HepG2 (cell line): ENCODE measurements around the gene LAMC3. TPM values are rescaled to one million over a fixed set of nuclear protein-coding genes. Genes with fewer than 3 reads are reported as not detected.

Experiments used
- ARID2 ChIP-seq: sonication (generic); formaldehyde crosslinking; IDR thresholded peaks from 2 replicates; pipeline ENCODE4 v1.8.1; 2022; ENCODE audit warnings: mild to moderate bottlenecking, missing genetic modification reagents, borderline replicate concordance
- CENPX ChIP-seq: sonication (generic); formaldehyde crosslinking; IDR thresholded peaks from 2 replicates; pipeline ENCODE4 v1.9.0; 2021; ENCODE audit warnings: mild to moderate bottlenecking, missing genetic modification reagents, moderate library complexity
- CREM ChIP-seq, 2 experiments: sonication (generic) in 1 of 2; formaldehyde crosslinking in 1 of 2; IDR thresholded peaks; 2 replicates each; pipeline versions ENCODE4 v1.4.0 to v1.6.1; 2016 to 2020; ENCODE audit warnings: antibody characterized with exemption in 1 of 2, mild to moderate bottlenecking in 1 of 2, missing genetic modification reagents in 1 of 2
- EP300 ChIP-seq, 3 experiments: sonication (generic) in 1 of 3; formaldehyde crosslinking in 1 of 3; IDR thresholded peaks; 2 replicates each; pipeline versions ENCODE4 v1.5.1 to v1.6.1; 2011 to 2020; ENCODE audit warnings: low read depth in 2 of 3, low read length in 2 of 3, borderline replicate concordance in 1 of 3, improper control_type of control experiment in 1 of 3, mild to moderate bottlenecking in 1 of 3, missing genetic modification reagents in 1 of 3, moderate library complexity in 1 of 3
- FOXO1 ChIP-seq: sonication (generic); formaldehyde crosslinking; IDR thresholded peaks from 2 replicates; pipeline ENCODE4 v1.4.0; 2020; ENCODE audit warnings: missing genetic modification reagents
- GATA4 ChIP-seq: sonication (generic); IDR thresholded peaks from 2 replicates; pipeline ENCODE4 v1.6.1; 2016; ENCODE audit warnings: antibody characterized with exemption, low read depth, borderline replicate concordance
- HOXD1 ChIP-seq: sonication (generic); formaldehyde crosslinking; IDR thresholded peaks from 2 replicates; pipeline ENCODE4 v1.5.0; 2020; ENCODE audit warnings: missing genetic modification reagents
- IKZF1 ChIP-seq: fragments of 450-650 bp; IDR thresholded peaks from 2 replicates; pipeline ENCODE4 v1.7.1; 2016
- KDM2A ChIP-seq: sonication (generic); formaldehyde crosslinking; IDR thresholded peaks from 2 replicates; pipeline ENCODE4 v1.4.0; 2020; ENCODE audit warnings: low read depth, missing genetic modification reagents, borderline replicate concordance
- KLF11 ChIP-seq: IDR thresholded peaks from 2 replicates; pipeline ENCODE4 v1.6.1; 2016; ENCODE audit warnings: missing compliant biosample characterization
- MAF1 ChIP-seq: sonication (generic); formaldehyde crosslinking; IDR thresholded peaks from 2 replicates; pipeline ENCODE4 v1.5.0; 2020; ENCODE audit warnings: missing genetic modification reagents, borderline replicate concordance
- MEF2D ChIP-seq: sonication (generic); formaldehyde crosslinking; IDR thresholded peaks from 2 replicates; pipeline ENCODE4 v1.5.1; 2020; ENCODE audit warnings: mild to moderate bottlenecking, missing genetic modification reagents
- NFIB ChIP-seq: sonication (generic); formaldehyde crosslinking; IDR thresholded peaks from 2 replicates; pipeline ENCODE4 v1.9.0; 2021; ENCODE audit warnings: missing genetic modification reagents, mild to moderate bottlenecking, borderline replicate concordance
- NR2F1 ChIP-seq, 2 experiments: fragments of 450-650 bp in 1 of 2; formaldehyde crosslinking in 1 of 2; IDR thresholded peaks; 2 replicates each; pipeline versions ENCODE4 v1.5.0 to v1.6.1; 2016 to 2020; ENCODE audit warnings: mild to moderate bottlenecking in 1 of 2, missing compliant biosample characterization in 1 of 2, missing genetic modification reagents in 1 of 2, moderate library complexity in 1 of 2
- PHF5A ChIP-seq: IDR thresholded peaks from one replicate; pipeline ENCODE4 v1.6.1; 2018; ENCODE audit warnings: low read depth, missing genetic modification reagents; ENCODE audit not compliant: unreplicated experiment
- POLR2A ChIP-seq, 2 experiments: IDR thresholded peaks; 2 replicates each; pipeline ENCODE4 v1.6.1; 2011; ENCODE audit warnings: low read depth in 2 of 2, low read length in 2 of 2, mild to moderate bottlenecking in 1 of 2, moderate library complexity in 1 of 2; ENCODE audit not compliant: insufficient read depth in 1 of 2
- SMARCC2 ChIP-seq: fragments of 450-650 bp; IDR thresholded peaks from 2 replicates; pipeline ENCODE4 v1.6.1; 2017; ENCODE audit warnings: antibody characterized with exemption, mild to moderate bottlenecking
- SNAI1 ChIP-seq: sonication (generic); formaldehyde crosslinking; IDR thresholded peaks from 2 replicates; pipeline ENCODE4 v1.5.0; 2020; ENCODE audit warnings: mild to moderate bottlenecking, missing genetic modification reagents, borderline replicate concordance
- SYNCRIP ChIP-seq: fragments of 200-400 bp; formaldehyde crosslinking; IDR thresholded peaks from 2 replicates; pipeline ENCODE4 v1.6.1; 2018; ENCODE audit warnings: mild to moderate bottlenecking, low read depth, low read length; ENCODE audit not compliant: insufficient read depth
- ZNF230 ChIP-seq: sonication (generic); formaldehyde crosslinking; IDR thresholded peaks from 2 replicates; pipeline ENCODE4 v1.4.0; 2020; ENCODE audit warnings: mild to moderate bottlenecking, missing genetic modification reagents
- ZNF543 ChIP-seq: sonication (generic); formaldehyde crosslinking; IDR thresholded peaks from 2 replicates; pipeline ENCODE4 v1.4.0; 2020; ENCODE audit warnings: mild to moderate bottlenecking, missing genetic modification reagents
- ZNF598 ChIP-seq: sonication (generic); formaldehyde crosslinking; IDR thresholded peaks from 2 replicates; pipeline ENCODE4 v1.5.1; 2020; ENCODE audit warnings: mild to moderate bottlenecking, missing genetic modification reagents, borderline replicate concordance
- ZNF724P ChIP-seq: sonication (generic); formaldehyde crosslinking; IDR thresholded peaks from 2 replicates; pipeline ENCODE4 v1.8.0; 2022; ENCODE audit warnings: missing genetic modification reagents, borderline replicate concordance
- ZSCAN22 ChIP-seq: sonication (generic); formaldehyde crosslinking; IDR thresholded peaks from 2 replicates; pipeline ENCODE4 v1.4.0; 2020; ENCODE audit warnings: mild to moderate bottlenecking, missing genetic modification reagents
- polyA plus RNA-seq, 8 experiments: library from polyadenylated mRNA; depleted of rRNA in 3 of 8; stranded (reverse) in 7 of 8; unstranded in 1 of 8; fragments of >200 nt; fragmentation: Illumina TruSeq in 4 of 8; extraction: Trizol in 4 of 8; gene quantifications; 2 replicates each; pipeline versions ENCODE4 v1.2.1 to v1.2.3, GENCODE V29; 2011 to 2016; ENCODE audit warnings: low read depth in 4 of 8, missing spikeins in 1 of 8, mixed read lengths in 1 of 8; ENCODE audit not compliant: insufficient read depth in 1 of 8
- total RNA-seq, 5 experiments: library from RNA; depleted of rRNA; stranded (reverse); fragments of >200 nt; fragmentation: Illumina TruSeq; extraction: Trizol; gene quantifications; 2 replicates each; pipeline ENCODE4 v1.2.3, GENCODE V29; 2016; ENCODE audit warnings: low read depth in 1 of 5
- TF ChIP-seq, protein P1 (sequence below): sonication (generic); formaldehyde crosslinking; IDR thresholded peaks from 2 replicates; pipeline ENCODE4 v1.4.0; 2020; ENCODE audit warnings: missing genetic modification reagents
- TF ChIP-seq, protein P2 (sequence below): sonication (generic); formaldehyde crosslinking; IDR thresholded peaks from 2 replicates; pipeline ENCODE4 v1.4.0; 2020; ENCODE audit warnings: missing genetic modification reagents
- TF ChIP-seq, protein P3 (sequence below), 2 experiments: sonication (generic) in 1 of 2; formaldehyde crosslinking in 1 of 2; IDR thresholded peaks; 2 replicates each; pipeline versions ENCODE4 v1.4.0 to v1.6.1; 2018 to 2020; ENCODE audit warnings: missing genetic modification reagents in 2 of 2, borderline replicate concordance in 1 of 2, low read depth in 1 of 2, mild to moderate bottlenecking in 1 of 2, missing biosample characterization in 1 of 2

LAMC3 gene
- total and polyA plus RNA-seq, 2 of the 13 experiments (the other 11 are each of a cell fraction or from before 2014, with no cell fraction given): 0.07 to 0.57 TPM

DNA sequence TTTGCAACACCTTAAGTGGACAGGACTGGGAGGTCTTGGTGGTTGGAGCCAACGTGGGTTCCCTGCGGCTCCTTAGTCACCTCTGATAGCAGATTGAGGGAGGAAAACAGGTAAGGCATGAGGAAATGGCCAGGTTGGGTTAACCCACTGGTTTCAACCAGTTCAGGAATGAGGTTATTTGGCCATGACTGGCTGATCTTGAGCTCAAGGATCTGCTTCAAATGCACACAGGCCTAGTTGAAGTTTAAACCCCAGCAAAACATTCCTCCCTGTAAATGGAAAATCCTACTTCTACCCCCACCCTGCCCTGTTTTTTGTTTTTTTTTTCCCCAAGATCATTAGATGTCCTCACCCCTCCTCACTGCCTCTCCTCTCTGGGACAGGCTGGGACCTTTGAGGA lies 113.2 kb downstream of the LAMC3 start (continued):
- TF ChIP-seq HOXD1 (CRISPR knock-in tag) (no peak), ZNF724P (CRISPR knock-in tag) (no peak), ZNF230 (no peak), CENPX (CRISPR knock-in tag) (no peak), KLF11 (CRISPR knock-in tag) (no peak), NFIB (CRISPR knock-in tag) (no peak), MAF1 (no peak), IKZF1 (no peak), ZNF543 (CRISPR knock-in tag) (no peak), ARID2 (0 out of 2 replicates have a peak, but pooled peaks have one; percentile 34), SNAI1 (CRISPR knock-in tag) (no peak), NR2F1 (CRISPR knock-in tag; IDR thresholded peaks at IDR 0.05) (no peak), POLR2A (IDR thresholded peaks at IDR 0.05; ENCODE audit: insufficient read depth in 1 of 2, low read depth in 2 of 2, low read length in 2 of 2) (peak in 1 of 2 experiments; percentile 32; a peak in 1 of 4 replicates), ZNF598 (no peak), MEF2D (CRISPR knock-in tag) (no peak), FOXO1 (CRISPR knock-in tag) (0 out of 2 replicates have a peak, but pooled peaks have one; percentile 48), KDM2A (CRISPR knock-in tag) (no peak), SYNCRIP (no peak), ZSCAN22 (CRISPR knock-in tag) (no peak), GATA4 (no peak), SMARCC2 (no peak), CREM (IDR thresholded peaks at IDR 0.05) (0 out of 2 replicates have a peak, but pooled peaks have one; percentile 18), CREM (CRISPR knock-in tag; IDR thresholded peaks at IDR 0.05) (no peak), EP300 (IDR thresholded peaks at IDR 0.05; ENCODE audit: low read depth in 2 of 2, low read length in 2 of 2) (no peak), EP300 (CRISPR knock-in tag; IDR thresholded peaks at IDR 0.05; ENCODE audit: borderline replicate concordance) (no peak), PHF5A (CRISPR knock-in tag) (no peak)
- TF ChIP-seq, protein P1, sequence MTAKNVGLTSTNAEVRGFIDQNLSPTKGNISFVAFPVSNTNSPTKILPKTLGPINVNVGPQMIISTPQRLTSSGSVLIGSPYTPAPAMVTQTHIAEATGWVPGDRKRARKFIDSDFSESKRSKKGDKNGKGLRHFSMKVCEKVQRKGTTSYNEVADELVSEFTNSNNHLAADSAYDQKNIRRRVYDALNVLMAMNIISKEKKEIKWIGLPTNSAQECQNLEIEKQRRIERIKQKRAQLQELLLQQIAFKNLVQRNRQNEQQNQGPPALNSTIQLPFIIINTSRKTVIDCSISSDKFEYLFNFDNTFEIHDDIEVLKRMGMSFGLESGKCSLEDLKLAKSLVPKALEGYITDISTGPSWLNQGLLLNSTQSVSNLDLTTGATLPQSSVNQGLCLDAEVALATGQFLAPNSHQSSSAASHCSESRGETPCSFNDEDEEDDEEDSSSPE (CRISPR knock-in tag): no peak
- TF ChIP-seq, protein P2, sequence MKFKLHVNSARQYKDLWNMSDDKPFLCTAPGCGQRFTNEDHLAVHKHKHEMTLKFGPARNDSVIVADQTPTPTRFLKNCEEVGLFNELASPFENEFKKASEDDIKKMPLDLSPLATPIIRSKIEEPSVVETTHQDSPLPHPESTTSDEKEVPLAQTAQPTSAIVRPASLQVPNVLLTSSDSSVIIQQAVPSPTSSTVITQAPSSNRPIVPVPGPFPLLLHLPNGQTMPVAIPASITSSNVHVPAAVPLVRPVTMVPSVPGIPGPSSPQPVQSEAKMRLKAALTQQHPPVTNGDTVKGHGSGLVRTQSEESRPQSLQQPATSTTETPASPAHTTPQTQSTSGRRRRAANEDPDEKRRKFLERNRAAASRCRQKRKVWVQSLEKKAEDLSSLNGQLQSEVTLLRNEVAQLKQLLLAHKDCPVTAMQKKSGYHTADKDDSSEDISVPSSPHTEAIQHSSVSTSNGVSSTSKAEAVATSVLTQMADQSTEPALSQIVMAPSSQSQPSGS (CRISPR knock-in tag): peak; percentile 31; the same call in 1 of the 2 replicates
- TF ChIP-seq, protein P3, sequence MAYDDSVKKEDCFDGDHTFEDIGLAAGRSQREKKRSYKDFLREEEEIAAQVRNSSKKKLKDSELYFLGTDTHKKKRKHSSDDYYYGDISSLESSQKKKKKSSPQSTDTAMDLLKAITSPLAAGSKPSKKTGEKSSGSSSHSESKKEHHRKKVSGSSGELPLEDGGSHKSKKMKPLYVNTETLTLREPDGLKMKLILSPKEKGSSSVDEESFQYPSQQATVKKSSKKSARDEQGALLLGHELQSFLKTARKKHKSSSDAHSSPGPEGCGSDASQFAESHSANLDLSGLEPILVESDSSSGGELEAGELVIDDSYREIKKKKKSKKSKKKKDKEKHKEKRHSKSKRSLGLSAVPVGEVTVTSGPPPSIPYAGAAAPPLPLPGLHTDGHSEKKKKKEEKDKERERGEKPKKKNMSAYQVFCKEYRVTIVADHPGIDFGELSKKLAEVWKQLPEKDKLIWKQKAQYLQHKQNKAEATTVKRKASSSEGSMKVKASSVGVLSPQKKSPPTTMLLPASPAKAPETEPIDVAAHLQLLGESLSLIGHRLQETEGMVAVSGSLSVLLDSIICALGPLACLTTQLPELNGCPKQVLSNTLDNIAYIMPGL (CRISPR knock-in tag; IDR thresholded peaks at IDR 0.05; ENCODE audit: borderline replicate concordance in 1 of 2, low read depth in 1 of 2): no peak
